GM20000 (cell line): Measurements from ENCODE around the gene ZNF76.

Experiments
- DNase-seq: peaks from one replicate; pipeline ENCODE4 v3.0.0; 2012; ENCODE audit warnings: low spot score
- TF ChIP-seq, protein P1 (sequence below): IDR thresholded peaks from 2 replicates; pipeline ENCODE4 v1.5.1; 2012; ENCODE audit warnings: mild to moderate bottlenecking, control low read depth; ENCODE audit errors: extremely low read depth, missing control alignments

The ZNF76 gene

DNA sequence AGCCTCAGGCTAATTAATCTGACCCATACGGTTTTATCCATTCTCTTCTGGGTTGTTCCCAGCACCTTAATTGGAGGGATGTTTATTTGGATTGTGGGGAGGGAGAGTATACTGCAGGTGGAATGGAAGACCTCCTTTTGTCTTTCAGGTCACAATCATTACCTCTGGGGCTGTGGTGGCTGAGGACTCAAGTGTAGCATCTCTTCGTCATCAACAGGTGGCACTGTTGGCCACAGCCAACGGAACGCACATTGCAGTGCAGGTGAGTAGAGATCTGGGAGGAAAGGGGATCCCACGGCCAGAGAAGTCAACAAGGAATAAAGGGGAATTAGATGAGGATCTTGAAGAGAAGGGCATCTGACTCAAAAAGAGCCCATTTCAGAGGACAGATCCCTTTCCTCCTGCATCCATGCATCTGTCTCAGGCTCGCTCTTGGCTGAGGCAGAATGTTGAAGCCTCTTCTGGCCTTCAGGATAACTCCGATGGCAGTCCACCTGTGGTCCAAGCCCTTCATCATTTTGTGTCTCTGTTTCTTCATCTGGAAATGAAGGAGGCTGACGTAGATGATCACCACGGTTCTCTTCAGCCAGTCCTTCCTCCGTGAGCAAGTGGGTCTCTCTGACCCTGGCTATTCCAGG is 34.9 kb downstream of the ZNF76 start:
- peak; percentile 74 for DNase-seq

DNA sequence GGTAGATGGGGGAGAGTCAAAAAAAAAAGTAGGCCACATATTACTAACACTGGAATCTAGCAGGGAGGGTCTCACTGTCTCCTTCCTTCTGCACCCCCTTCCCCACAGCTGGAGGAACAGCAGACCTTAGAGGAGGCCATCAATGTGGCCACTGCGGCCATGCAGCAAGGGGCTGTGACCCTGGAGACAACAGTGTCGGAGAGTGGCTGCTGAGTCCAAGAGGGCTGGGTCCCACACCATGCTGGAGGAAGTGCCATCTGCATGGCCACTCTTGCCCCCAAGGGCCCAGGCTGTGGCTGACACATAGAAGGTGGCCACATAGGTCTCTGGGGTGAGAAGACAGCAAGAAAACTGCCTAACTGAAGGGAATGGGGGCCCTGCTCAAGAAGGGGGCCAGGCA is 35.5 kb downstream of the ZNF76 start:
- no peak for DNase-seq
- TF ChIP-seq, protein P1, sequence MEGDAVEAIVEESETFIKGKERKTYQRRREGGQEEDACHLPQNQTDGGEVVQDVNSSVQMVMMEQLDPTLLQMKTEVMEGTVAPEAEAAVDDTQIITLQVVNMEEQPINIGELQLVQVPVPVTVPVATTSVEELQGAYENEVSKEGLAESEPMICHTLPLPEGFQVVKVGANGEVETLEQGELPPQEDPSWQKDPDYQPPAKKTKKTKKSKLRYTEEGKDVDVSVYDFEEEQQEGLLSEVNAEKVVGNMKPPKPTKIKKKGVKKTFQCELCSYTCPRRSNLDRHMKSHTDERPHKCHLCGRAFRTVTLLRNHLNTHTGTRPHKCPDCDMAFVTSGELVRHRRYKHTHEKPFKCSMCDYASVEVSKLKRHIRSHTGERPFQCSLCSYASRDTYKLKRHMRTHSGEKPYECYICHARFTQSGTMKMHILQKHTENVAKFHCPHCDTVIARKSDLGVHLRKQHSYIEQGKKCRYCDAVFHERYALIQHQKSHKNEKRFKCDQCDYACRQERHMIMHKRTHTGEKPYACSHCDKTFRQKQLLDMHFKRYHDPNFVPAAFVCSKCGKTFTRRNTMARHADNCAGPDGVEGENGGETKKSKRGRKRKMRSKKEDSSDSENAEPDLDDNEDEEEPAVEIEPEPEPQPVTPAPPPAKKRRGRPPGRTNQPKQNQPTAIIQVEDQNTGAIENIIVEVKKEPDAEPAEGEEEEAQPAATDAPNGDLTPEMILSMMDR, result no peak

More for the DNA sequence above, 34.9 kb downstream of the ZNF76 start:
- TF ChIP-seq, protein P1, result peak; percentile 80

DNA sequence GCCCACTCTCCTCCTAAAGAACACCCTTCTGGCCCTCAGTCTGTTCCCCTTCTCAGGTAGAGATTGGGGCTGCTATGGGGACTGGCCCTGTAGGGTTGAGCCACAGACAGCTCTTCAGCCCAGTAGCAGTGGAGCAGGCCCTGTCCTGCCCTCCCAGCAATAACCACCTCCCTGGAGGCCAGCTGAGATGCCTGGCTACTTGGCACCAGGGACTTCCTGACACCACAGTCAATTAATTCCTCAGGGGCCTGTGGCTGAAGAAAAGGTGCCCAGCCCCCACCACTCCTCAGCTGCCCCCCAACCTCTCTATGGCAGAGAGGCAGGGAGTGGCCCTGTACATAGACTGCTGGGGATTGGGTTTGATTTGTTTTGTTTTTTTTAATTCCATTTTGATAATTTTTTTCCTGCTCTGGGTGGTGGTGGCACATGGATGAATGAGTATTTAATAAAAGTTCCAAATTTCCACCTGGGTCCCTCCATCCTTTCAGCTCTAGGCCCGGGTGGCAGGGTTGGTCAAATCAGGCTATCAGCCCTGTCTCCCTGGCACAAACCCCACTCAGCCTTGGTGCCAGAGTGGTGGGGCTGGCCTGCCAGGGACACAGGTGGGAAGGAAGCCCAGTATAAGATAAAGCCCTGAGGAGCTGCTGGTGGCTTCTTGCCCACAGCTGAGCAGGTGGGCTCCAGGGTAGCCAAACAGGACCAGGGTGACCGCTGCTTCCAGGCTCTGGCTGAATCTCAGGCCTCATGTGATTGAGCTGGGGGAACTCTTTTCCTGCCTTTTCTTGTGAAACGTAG is 36.2 kb downstream of the ZNF76 start:
- DNase-seq, result no peak
- TF ChIP-seq, protein P1, result no peak

DNA sequence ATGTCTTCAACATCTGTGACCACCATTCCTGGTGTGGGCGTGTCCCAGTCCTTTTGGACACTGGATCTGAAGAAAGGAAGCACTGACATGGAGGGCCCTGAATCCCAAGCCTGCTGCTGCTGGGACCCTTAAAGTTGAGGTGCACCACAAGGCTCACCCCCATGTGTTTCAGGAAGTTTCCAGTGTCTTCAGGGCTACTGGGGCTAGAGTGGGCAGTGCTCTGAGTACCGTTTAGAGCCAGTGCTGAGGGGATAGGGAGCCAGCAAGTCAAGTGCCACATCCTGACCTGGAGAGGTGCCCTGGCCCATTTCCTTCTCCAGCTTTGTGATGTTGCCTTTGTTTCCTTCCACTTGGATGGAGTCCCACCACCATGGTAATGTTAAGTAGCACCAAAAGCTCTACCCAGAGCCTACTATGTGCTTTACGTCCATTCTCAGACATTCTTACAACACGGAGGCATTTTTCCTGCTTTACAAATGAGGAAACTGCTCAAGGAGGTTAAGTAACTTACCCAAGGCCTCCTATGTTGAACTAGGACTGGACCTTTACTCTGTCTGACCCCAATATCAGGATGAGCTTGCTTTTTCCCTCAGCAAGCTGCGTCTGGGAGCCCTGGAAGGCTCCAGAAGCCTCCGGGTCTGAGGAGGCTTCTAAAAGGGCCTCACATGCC is 37.5 kb downstream of the ZNF76 start:
- no peak for DNase-seq
- TF ChIP-seq, protein P1, result no peak

DNA sequence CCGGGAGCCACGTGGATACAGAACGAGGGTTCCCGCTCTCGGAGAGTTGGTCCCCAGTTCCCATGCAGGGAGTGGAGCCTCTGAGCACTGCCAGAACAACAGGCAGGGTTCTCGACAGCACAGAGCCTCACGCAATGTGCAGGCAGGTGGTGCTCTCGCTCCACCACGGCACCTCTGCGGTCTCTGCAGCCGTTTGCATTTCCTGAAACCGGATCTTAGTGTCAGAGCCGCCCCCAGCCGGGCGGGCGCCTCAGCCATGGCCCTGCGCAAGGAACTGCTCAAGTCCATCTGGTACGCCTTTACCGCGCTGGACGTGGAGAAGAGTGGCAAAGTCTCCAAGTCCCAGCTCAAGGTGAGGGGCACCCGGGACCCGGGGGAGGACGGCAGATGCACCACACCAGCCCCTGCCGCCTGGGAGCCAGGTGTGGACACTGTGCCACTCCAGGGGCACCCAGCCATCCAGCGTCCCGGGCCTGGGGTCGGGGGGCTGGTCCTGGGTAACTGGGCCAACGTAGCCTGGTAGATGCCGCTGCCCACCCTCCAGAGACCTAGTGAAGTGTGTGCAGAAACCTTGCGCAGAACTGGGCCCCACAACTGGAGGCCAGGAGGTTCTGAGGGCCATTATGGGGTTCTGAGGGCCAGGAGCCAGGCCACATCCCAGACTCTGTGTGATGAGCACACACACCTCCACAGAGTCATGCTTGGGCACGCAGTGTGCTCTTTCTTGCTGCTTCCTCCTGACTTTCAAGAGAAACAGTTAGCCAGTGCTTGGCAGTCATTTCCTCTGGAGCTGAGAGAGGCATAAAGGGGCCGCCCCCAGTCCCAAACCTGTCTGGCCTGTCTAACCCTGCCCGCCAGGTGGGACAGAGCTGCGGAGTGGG is 38.3 kb downstream of the ZNF76 start, which contains the start of gene DEF6:
TSS of gene DEF6 (plus strand) at position 218 of the 881 bp plus-strand sequence. CDS start at position 257, 39 bp downstream.
- TF ChIP-seq, protein P1, result peak; percentile 87
- DNase-seq, result peak; percentile 91

DNA sequence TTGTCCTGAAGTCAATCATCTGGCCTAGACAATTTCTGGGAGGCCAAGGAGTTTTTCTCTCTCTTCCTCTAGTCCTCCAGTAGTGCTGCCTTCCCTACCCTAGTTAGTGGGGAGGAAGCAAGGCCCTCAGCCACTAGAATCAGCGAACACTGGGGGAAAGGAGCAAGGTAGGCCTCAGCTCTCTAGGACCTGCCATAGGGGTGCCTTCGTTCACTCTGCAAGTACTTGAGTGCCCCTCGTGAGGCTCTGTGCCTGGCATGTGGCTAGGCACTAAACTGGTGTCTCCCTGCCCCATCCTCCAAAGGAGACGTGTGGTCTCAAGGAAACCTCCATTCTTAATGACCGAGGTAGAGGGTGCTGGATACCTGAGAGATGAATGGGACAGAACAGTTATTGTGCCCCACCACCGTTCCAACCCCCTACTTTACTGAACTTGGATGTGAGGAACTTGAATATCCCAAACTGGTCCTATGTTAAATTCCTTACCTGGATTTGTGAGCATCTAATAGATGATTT is 39.1 kb downstream of the ZNF76 start:
- TF ChIP-seq, protein P1, result no peak
- no peak for DNase-seq
